DND-41 (cell line): ENCODE data around the gene SARM1.
A peak's percentile ranks its signal among the peaks of the same experiment; 100 is the strongest.

ENCODE experiments used
- ATAC-seq: fragments of 200-7000 bp; cut with Tn5 transposase; 3 replicates; pipeline ENCODE4 v1.9.1; 2021; ENCODE audit warnings: low read depth; ENCODE audit not compliant: insufficient read depth
- DNase-seq: peaks from one replicate; pipeline ENCODE4 v3.0.0-alpha.2; 2020
- H2AFZ ChIP-seq: 2 replicates; pipeline ENCODE4 v1.6.0; 2012; ENCODE audit warnings: low read depth, low read length
- H3K27ac ChIP-seq: 2 replicates; pipeline ENCODE4 v1.5.1; 2012; ENCODE audit warnings: low read length, inconsistent platforms
- H3K27me3 ChIP-seq: fragments of 200-600 bp; sonication (generic); 2 replicates; pipeline ENCODE4 v1.6.0; 2012; ENCODE audit warnings: low read length, mild to moderate bottlenecking, inconsistent platforms; ENCODE audit not compliant: insufficient read depth, poor library complexity
- H3K36me3 ChIP-seq: 2 replicates; pipeline ENCODE4 v1.5.1; 2012; ENCODE audit warnings: low read length, inconsistent platforms; ENCODE audit not compliant: insufficient read depth
- H3K4me1 ChIP-seq: 2 replicates; pipeline ENCODE4 v1.5.1; 2012; ENCODE audit warnings: mild to moderate bottlenecking, low read length; ENCODE audit not compliant: insufficient read depth
- H3K4me2 ChIP-seq: 2 replicates; pipeline ENCODE4 v1.6.0; 2012; ENCODE audit warnings: mild to moderate bottlenecking, moderate library complexity, low read length, inconsistent platforms; ENCODE audit not compliant: insufficient read depth
- H3K4me3 ChIP-seq, 2 experiments: fragments of 200-600 bp in 1 of 2; shearing (Covaris generic) in 1 of 2; 2 replicates each; pipeline ENCODE4 v1.5.1; 2012 to 2016; ENCODE audit warnings: inconsistent platforms in 2 of 2, low read length in 2 of 2, mild to moderate bottlenecking in 2 of 2, low read depth in 1 of 2, moderate library complexity in 1 of 2
- H3K79me2 ChIP-seq: 2 replicates; pipeline ENCODE4 v1.6.0; 2012; ENCODE audit warnings: low read length, inconsistent platforms; ENCODE audit not compliant: insufficient read depth
- H3K9ac ChIP-seq: 2 replicates; pipeline ENCODE4 v1.6.0; 2012; ENCODE audit warnings: low read depth, mild to moderate bottlenecking, inconsistent platforms, low read length, moderate library complexity
- H3K9me3 ChIP-seq: 2 replicates; pipeline ENCODE4 v1.5.1; 2012; ENCODE audit warnings: low read length, moderate library complexity, mild to moderate bottlenecking, inconsistent platforms; ENCODE audit not compliant: insufficient read depth, severe bottlenecking
- H4K20me1 ChIP-seq: 2 replicates; pipeline ENCODE4 v1.6.0; 2012; ENCODE audit warnings: low read length; ENCODE audit not compliant: insufficient read depth
- EZH2 ChIP-seq: IDR thresholded peaks from 3 replicates; pipeline ENCODE4 v1.6.1; 2012; ENCODE audit warnings: borderline replicate concordance, low read depth, mild to moderate bottlenecking, moderate library complexity, low read length, inconsistent platforms; ENCODE audit not compliant: severe bottlenecking
- TF ChIP-seq, protein P1 (sequence below): IDR thresholded peaks from 2 replicates; pipeline ENCODE4 v1.5.1; 2012; ENCODE audit warnings: borderline replicate concordance, low read length, moderate library complexity, mild to moderate bottlenecking; ENCODE audit not compliant: poor library complexity, severe bottlenecking; ENCODE audit errors: extremely low read depth

SARM1 gene

DNA sequence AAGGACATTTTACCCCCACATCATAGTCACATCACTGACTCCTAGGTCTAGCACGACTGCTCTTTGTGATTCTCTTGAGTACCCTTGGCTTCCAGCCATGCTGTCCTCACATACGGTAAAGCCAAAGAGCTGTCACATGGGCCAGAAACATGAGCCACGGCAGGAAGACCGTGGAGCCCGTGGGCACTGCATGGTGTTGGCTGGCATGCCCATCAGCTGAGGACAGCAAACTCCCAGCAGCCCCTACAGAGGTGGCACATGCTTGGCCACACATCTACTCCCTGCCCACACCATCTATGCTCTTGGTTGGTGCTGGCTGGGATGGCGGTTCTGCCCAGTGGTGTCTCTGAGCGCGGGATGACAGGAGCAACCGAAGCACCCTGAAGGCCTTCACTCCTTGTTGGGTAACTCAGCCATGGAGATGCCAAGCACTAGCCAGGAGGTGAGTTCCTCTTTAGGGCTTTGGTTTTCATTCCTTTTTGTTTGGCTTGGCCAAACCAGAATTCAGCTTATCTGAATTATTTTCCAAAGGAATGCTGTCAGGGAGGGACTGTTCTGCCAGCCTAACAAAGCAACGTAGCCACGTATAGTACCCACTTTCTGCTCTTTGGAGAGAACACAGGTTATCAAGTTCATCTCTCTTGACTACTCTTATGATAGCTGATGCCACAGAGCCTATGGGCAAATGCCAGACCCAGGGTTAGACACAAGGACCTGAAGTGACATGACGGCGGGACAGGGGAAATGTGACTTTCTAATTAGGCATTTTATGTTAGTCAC lies 25.9 kb upstream of the SARM1 start:
- H3K27ac ChIP-seq: no peak overlapping the region
- H3K4me1 ChIP-seq: no peaks in the 10 kb centered on the region
- no peaks in the 10 kb centered on the region for H3K79me2 ChIP-seq
- H4K20me1 ChIP-seq: peaks cover 21% of the 10 kb centered on the region; the same call in 1 of the 2 replicates
- peaks cover 94% of the 10 kb centered on the region for H3K36me3 ChIP-seq
- no peak for TF ChIP-seq EZH2
- TF ChIP-seq, protein P1, sequence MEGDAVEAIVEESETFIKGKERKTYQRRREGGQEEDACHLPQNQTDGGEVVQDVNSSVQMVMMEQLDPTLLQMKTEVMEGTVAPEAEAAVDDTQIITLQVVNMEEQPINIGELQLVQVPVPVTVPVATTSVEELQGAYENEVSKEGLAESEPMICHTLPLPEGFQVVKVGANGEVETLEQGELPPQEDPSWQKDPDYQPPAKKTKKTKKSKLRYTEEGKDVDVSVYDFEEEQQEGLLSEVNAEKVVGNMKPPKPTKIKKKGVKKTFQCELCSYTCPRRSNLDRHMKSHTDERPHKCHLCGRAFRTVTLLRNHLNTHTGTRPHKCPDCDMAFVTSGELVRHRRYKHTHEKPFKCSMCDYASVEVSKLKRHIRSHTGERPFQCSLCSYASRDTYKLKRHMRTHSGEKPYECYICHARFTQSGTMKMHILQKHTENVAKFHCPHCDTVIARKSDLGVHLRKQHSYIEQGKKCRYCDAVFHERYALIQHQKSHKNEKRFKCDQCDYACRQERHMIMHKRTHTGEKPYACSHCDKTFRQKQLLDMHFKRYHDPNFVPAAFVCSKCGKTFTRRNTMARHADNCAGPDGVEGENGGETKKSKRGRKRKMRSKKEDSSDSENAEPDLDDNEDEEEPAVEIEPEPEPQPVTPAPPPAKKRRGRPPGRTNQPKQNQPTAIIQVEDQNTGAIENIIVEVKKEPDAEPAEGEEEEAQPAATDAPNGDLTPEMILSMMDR: no peak
- no peak overlapping the region for H3K4me2 ChIP-seq
- no peak overlapping the region for H3K9ac ChIP-seq
- ATAC-seq (peak; percentile 18; the same call in 1 of the 3 replicates), DNase-seq (no peak)
- no peak overlapping the region for H2AFZ ChIP-seq
- no peaks in the 10 kb centered on the region for H3K9me3 ChIP-seq
- no peak overlapping the region for H3K4me3 ChIP-seq
- no peaks in the 10 kb centered on the region for H3K27me3 ChIP-seq

DNA sequence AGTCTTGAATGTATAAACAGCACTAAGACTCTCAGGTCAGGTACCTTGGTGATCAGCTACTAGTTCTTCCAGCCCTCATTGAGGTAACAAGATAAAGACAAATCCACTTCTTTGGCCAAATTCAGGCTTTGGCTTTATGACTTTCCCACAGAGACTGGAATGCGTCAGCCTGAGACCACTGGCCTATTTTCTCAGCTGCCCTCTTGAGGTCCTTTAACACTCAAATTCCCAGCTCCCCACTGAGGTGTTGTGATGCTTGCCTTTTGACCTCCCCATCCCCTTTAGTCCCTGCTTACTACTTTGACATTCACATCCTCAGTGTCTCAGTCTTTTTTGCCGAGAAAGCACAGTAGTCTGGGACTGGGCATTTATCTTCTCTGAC lies 25.3 kb upstream of the SARM1 start:
- no peak overlapping the region for H2AFZ ChIP-seq
- TF ChIP-seq, protein P1: no peak
- no peak for TF ChIP-seq EZH2
- H3K9ac ChIP-seq: no peak overlapping the region
- peaks cover 21% of the 10 kb centered on the region; the same call in 1 of the 2 replicates for H4K20me1 ChIP-seq
- H3K4me3 ChIP-seq: no peak overlapping the region
- no peak overlapping the region for H3K27ac ChIP-seq
- ATAC-seq (no peak), DNase-seq (no peak)
- no peak overlapping the region for H3K4me2 ChIP-seq
- no peaks in the 10 kb centered on the region for H3K27me3 ChIP-seq
- H3K9me3 ChIP-seq: no peaks in the 10 kb centered on the region
- no peaks in the 10 kb centered on the region for H3K79me2 ChIP-seq
- H3K36me3 ChIP-seq: peaks cover 95% of the 10 kb centered on the region
- no peaks in the 10 kb centered on the region for H3K4me1 ChIP-seq

DNA sequence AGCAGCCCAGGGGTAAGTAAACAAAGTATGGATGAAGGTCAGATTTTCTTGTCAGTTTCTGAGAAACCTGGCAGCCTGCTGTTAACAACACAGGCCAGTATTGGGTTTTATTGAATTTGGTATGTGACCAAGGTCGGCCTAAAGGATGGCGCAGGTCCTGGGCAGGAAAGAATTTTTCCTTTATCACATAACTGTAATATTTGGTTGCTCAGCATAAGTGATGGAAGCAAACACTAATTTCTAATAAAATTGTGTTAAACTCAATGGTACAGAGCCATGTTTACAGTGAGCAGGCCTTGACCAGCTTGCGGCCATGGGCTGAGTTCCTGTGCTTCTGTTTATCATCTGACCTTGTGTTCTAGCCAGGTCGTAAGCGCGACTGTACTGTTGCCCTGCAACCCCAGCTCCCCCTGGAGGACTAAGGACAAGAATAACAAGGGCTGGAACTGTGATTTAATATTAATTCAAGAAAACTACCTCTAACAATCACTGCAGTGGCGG lies 24.7 kb upstream of the SARM1 start:
- Histone ChIP-seq H4K20me1 (peaks cover 21% of the 10 kb centered on the region; the same call in 1 of the 2 replicates), H3K4me3 (no peak overlapping the region), H3K4me2 (no peak overlapping the region), H3K9me3 (no peaks in the 10 kb centered on the region), H3K79me2 (no peaks in the 10 kb centered on the region), H2AFZ (no peak overlapping the region), H3K36me3 (peaks cover 95% of the 10 kb centered on the region), H3K27ac (no peak overlapping the region), H3K4me1 (no peaks in the 10 kb centered on the region), H3K9ac (no peak overlapping the region), H3K27me3 (no peaks in the 10 kb centered on the region)
- TF ChIP-seq EZH2: no peak
- TF ChIP-seq, protein P1: peak; percentile 24
- DNase-seq (no peak), ATAC-seq (no peak)
